PC-3 (cell line): ENCODE measurements around the gene IL17B. TPM values are rescaled to one million over a fixed set of nuclear protein-coding genes. Genes with fewer than 3 reads are reported as not detected.

Source experiments
- ATAC-seq: fragments of 200-7000 bp; cut with Tn5 transposase; 2 replicates; pipeline ENCODE4 v1.9.1; 2020; ENCODE audit warnings: mild to moderate bottlenecking, moderate library complexity
- BruUV-seq: library from RNA; stranded (reverse); fragments of 400-500 nt; replicated peaks from 2 replicates; lab custom pipeline; 2021; lab: Mats Ljungman, UMichigan
- CTCF ChIA-PET: fragments of 300-600 bp; sonication (Branson Sonifier 250); formaldehyde crosslinking; loops from one replicate; lab custom pipeline; 2022; ENCODE audit warnings: antibody characterized with exemption; lab: Charles Lee
- POLR2A ChIA-PET: fragments of 300-600 bp; sonication (Branson Sonifier 250); formaldehyde crosslinking; loops from one replicate; lab custom pipeline; 2022; ENCODE audit warnings: antibody characterized with exemption; ENCODE audit not compliant: unreplicated experiment; lab: Charles Lee
- DNase-seq: peaks from one replicate; pipeline ENCODE4 v3.0.0-alpha.2; 2015
- H2AFZ ChIP-seq: fragments of 300-600 bp; sonication (generic); 2 replicates; pipeline ENCODE4 v1.6.0; 2016; ENCODE audit warnings: antibody characterized with exemption, low read length
- H3F3A ChIP-seq: fragments of 300-600 bp; sonication (generic); one replicate; pipeline ENCODE4 v1.6.0; 2017; ENCODE audit warnings: antibody characterized with exemption, low read length, control low read depth, mild to moderate bottlenecking; ENCODE audit not compliant: unreplicated experiment
- H3K27ac ChIP-seq: fragments of 300-600 bp; sonication (generic); 2 replicates; pipeline ENCODE4 v1.5.1; 2016; ENCODE audit warnings: mild to moderate bottlenecking, low read length
- H3K27me3 ChIP-seq: fragments of 300-600 bp; sonication (generic); 2 replicates; pipeline ENCODE4 v1.6.1; 2016; ENCODE audit warnings: low read length, mixed read lengths
- H3K36me3 ChIP-seq: fragments of 300-600 bp; sonication (generic); 2 replicates; pipeline ENCODE4 v1.6.1; 2016; ENCODE audit warnings: low read depth, mixed run types, low read length, mixed read lengths
- H3K4me1 ChIP-seq: fragments of 300-600 bp; sonication (generic); 2 replicates; pipeline ENCODE4 v1.5.1; 2016; ENCODE audit warnings: low read length; ENCODE audit not compliant: insufficient read depth
- H3K4me2 ChIP-seq: fragments of 300-600 bp; sonication (generic); 2 replicates; pipeline ENCODE4 v1.6.0; 2016; ENCODE audit warnings: low read length
- H3K4me3 ChIP-seq: fragments of 300-600 bp; sonication (generic); 2 replicates; pipeline ENCODE4 v1.5.1; 2016; ENCODE audit warnings: mild to moderate bottlenecking, low read length, mixed read lengths
- H3K79me2 ChIP-seq: fragments of 300-600 bp; sonication (generic); 2 replicates; pipeline ENCODE4 v1.6.1; 2017; ENCODE audit warnings: low read length, mixed read lengths
- H3K9ac ChIP-seq: fragments of 300-600 bp; sonication (generic); 2 replicates; pipeline ENCODE4 v1.6.0; 2016; ENCODE audit warnings: mild to moderate bottlenecking, low read length
- H3K9me2 ChIP-seq: fragments of 300-600 bp; sonication (generic); replicated peaks from 2 replicates; pipeline ENCODE4 v1.6.1; 2016; ENCODE audit warnings: mixed run types, low read length, mixed read lengths
- H3K9me3 ChIP-seq: fragments of 300-600 bp; sonication (generic); 2 replicates; pipeline ENCODE4 v1.6.1; 2016; ENCODE audit warnings: low read length, mixed read lengths
- H4K20me1 ChIP-seq: fragments of 300-600 bp; sonication (generic); 2 replicates; pipeline ENCODE4 v1.6.1; 2016; ENCODE audit warnings: low read length, mixed read lengths
- EZH2 ChIP-seq: fragments of 300-600 bp; sonication (generic); IDR thresholded peaks from one replicate; pipeline ENCODE4 v1.6.1; 2017; ENCODE audit warnings: antibody characterized with exemption, mild to moderate bottlenecking, low read length; ENCODE audit not compliant: unreplicated experiment
- EZH2phosphoT487 ChIP-seq: fragments of 300-600 bp; sonication (generic); IDR thresholded peaks from 2 replicates; pipeline ENCODE4 v1.6.1; 2018; ENCODE audit warnings: mild to moderate bottlenecking, antibody characterized with exemption, low read length, borderline replicate concordance
- intact Hi-C: fragments of 100-400 bp; cut with micrococcal nuclease; formaldehyde crosslinking; loops from 2 replicates; pipeline ENCODE4 v1.9.0; 2023
- total RNA-seq: library from RNA; depleted of rRNA; stranded (reverse); fragments of >200 nt; gene quantifications from 2 replicates; pipeline ENCODE4 v1.2.3, GENCODE V29; 2014
- TF ChIP-seq, protein P1 (sequence below): fragments of 300-600 bp; sonication (generic); conservative IDR thresholded peaks from 2 replicates; pipeline ENCODE4 v1.5.1; 2017; ENCODE audit warnings: antibody characterized with exemption, low read depth, mild to moderate bottlenecking, low read length

IL17B gene
- total RNA-seq, 1 experiment from 2014 or later = not detected

DNA sequence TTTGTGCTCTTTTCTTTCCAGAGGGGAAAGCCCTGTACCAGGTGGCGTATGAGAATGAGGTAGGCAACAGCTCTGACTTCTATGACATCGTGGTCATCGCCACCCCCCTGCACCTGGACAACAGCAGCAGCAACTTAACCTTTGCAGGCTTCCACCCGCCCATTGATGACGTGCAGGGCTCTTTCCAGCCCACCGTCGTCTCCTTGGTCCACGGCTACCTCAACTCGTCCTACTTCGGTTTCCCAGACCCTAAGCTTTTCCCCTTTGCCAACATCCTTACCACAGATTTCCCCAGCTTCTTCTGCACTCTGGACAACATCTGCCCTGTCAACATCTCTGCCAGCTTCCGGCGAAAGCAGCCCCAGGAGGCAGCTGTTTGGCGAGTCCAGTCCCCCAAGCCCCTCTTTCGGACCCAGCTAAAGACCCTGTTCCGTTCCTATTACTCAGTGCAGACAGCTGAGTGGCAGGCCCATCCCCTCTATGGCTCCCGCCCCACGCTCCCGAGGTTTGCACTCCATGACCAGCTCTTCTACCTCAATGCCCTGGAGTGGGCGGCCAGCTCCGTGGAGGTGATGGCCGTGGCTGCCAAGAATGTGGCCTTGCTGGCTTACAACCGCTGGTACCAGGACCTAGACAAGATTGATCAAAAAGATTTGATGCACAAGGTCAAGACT is 11.0 kb downstream of the IL17B start:
- no TSS peak for BruUV-seq
- intact Hi-C loops = loop anchor here (1.0 to 5.0 kb wide), 2 partner anchors 51 to 101 kb away; no protein-coding TSS in a partner anchor
- no peaks in the 10 kb centered on the region for H4K20me1 ChIP-seq
- no peaks in the 10 kb centered on the region for H3K9me3 ChIP-seq
- no peak overlapping the region for H3K4me3 ChIP-seq
- ATAC-seq (no peak), DNase-seq (no peak)
- no peaks in the 10 kb centered on the region for H3K4me1 ChIP-seq
- no peaks in the 10 kb centered on the region for H3K9me2 ChIP-seq
- peak overlapping the region; percentile 23; the same call in 1 of the 2 replicates for H2AFZ ChIP-seq
- H3F3A ChIP-seq = no peaks in the 10 kb centered on the region
- H3K9ac ChIP-seq = no peak overlapping the region
- CTCF ChIA-PET = interaction anchor here (0.5 to 2.5 kb wide), 9 partner anchors 10 to 380 kb away, joined by 3 to 17 read pairs (median 5); partner anchors contain the start of gene PCYOX1L
- no peak overlapping the region for H3K27ac ChIP-seq
- no peaks in the 10 kb centered on the region for H3K79me2 ChIP-seq
- TF ChIP-seq, protein P1, sequence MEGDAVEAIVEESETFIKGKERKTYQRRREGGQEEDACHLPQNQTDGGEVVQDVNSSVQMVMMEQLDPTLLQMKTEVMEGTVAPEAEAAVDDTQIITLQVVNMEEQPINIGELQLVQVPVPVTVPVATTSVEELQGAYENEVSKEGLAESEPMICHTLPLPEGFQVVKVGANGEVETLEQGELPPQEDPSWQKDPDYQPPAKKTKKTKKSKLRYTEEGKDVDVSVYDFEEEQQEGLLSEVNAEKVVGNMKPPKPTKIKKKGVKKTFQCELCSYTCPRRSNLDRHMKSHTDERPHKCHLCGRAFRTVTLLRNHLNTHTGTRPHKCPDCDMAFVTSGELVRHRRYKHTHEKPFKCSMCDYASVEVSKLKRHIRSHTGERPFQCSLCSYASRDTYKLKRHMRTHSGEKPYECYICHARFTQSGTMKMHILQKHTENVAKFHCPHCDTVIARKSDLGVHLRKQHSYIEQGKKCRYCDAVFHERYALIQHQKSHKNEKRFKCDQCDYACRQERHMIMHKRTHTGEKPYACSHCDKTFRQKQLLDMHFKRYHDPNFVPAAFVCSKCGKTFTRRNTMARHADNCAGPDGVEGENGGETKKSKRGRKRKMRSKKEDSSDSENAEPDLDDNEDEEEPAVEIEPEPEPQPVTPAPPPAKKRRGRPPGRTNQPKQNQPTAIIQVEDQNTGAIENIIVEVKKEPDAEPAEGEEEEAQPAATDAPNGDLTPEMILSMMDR = no peak
- TF ChIP-seq EZH2 (no peak), EZH2phosphoT487 (no peak)
- POLR2A ChIA-PET = no interaction called here
- no peaks in the 10 kb centered on the region for H3K36me3 ChIP-seq
- peak overlapping the region; percentile 8; the same call in 1 of the 2 replicates for H3K4me2 ChIP-seq
- no peaks in the 10 kb centered on the region for H3K27me3 ChIP-seq

DNA sequence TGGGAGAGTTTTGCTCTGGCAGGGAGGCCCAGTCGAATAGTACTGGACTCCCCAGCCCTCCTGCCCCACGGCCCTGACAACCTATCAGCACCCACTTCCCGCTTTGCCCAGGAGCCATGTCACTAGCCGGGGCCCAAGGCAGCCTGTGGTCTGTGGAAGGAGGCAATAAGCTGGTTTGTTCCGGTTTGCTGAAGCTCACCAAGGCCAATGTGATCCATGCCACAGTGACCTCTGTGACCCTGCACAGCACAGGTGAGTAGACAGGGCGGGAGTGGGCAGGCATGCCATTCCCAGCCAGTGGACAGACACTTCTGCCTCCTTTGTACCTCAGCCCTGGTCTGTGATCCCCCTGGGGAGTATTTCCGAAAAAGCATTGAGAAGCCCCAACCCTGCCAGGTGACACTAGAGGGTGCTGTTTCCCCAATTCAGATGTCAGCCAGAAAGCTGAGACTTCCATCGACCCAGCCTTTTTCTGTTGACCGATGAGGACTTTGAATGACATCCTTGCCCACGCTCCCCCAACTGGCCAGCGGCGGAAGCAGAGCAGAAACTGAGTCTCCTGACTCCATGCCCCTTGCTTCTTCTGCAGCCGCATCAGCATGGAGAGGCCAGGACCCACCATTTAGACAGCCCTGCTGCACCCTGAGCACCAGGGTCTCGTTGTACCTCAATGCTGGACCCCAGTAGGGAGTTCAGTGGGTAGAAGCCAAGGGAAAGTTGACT is 11.7 kb downstream of the IL17B start:
- Histone ChIP-seq H4K20me1 (no peaks in the 10 kb centered on the region), H3K4me2 (peak overlapping the region; percentile 8; the same call in 1 of the 2 replicates), H3K27ac (no peak overlapping the region), H2AFZ (peak overlapping the region; percentile 23; the same call in 1 of the 2 replicates), H3K27me3 (no peaks in the 10 kb centered on the region), H3K9me3 (no peaks in the 10 kb centered on the region), H3K4me3 (no peak overlapping the region), H3K9me2 (no peaks in the 10 kb centered on the region), H3K79me2 (no peaks in the 10 kb centered on the region), H3K9ac (no peak overlapping the region), H3K36me3 (no peaks in the 10 kb centered on the region), H3K4me1 (no peaks in the 10 kb centered on the region), H3F3A (no peaks in the 10 kb centered on the region)
- ChIA-PET CTCF (interaction anchor here (0.5 to 2.5 kb wide), 9 partner anchors 9 to 380 kb away, joined by 3 to 17 read pairs (median 5); partner anchors contain the start of gene PCYOX1L), POLR2A (no interaction called here)
- DNase-seq (peak; percentile 95), ATAC-seq (peak; percentile 76)
- BruUV-seq = no TSS peak
- TF ChIP-seq EZH2 (no peak), EZH2phosphoT487 (no peak)
- TF ChIP-seq, protein P1 = peak; percentile 99
- intact Hi-C loops = loop anchor here (1.0 to 5.0 kb wide), 2 partner anchors 50 to 100 kb away; no protein-coding TSS in a partner anchor
